Activated CD4-positive, alpha-beta T cell treated with anti-CD3 and anti-CD28 coated beads for 36 hours (primary cell): ENCODE results near the gene ZBP1. TPM values are rescaled to one million over a fixed set of nuclear protein-coding genes. Genes with fewer than 3 reads are reported as not detected.

Experiments used
- ATAC-seq: fragments of 200-7000 bp; cut with Tn5 transposase; one replicate; pipeline ENCODE4 v1.10.0; 2021; ENCODE audit warnings: mild to moderate bottlenecking, moderate library complexity
- CTCF ChIA-PET: fragments of 350-600 bp; sonication (Branson Sonifier 250); formaldehyde crosslinking; loops from one replicate; lab custom pipeline; 2021; ENCODE audit warnings: antibody characterized with exemption; lab: Charles Lee
- POLR2A ChIA-PET: fragments of 350-600 bp; sonication (Branson Sonifier 250); formaldehyde crosslinking; loops from one replicate; lab custom pipeline; 2021; ENCODE audit warnings: antibody characterized with exemption, inconsistent platforms; lab: Charles Lee
- DNase-seq: peaks from one replicate; pipeline ENCODE4 v3.0.0-alpha.2; 2020
- H3K27ac Mint-ChIP-seq: one replicate; pipeline ENCODE4 v1.8.0; 2021; ENCODE audit warnings: mixed read lengths
- H3K27me3 Mint-ChIP-seq: one replicate; pipeline ENCODE4 v1.8.0; 2021; ENCODE audit warnings: mixed read lengths
- H3K36me3 Mint-ChIP-seq: one replicate; pipeline ENCODE4 v1.8.0; 2021; ENCODE audit warnings: low read depth, mixed read lengths
- H3K4me1 Mint-ChIP-seq: one replicate; pipeline ENCODE4 v1.8.0; 2021; ENCODE audit warnings: mixed read lengths
- H3K4me3 Mint-ChIP-seq: one replicate; pipeline ENCODE4 v1.8.0; 2021; ENCODE audit warnings: mild to moderate bottlenecking, moderate library complexity, mixed read lengths
- H3K9me3 Mint-ChIP-seq: one replicate; pipeline ENCODE4 v1.8.0; 2021; ENCODE audit warnings: low read depth, mixed read lengths
- intact Hi-C, 2 experiments: fragments of 100-400 bp; cut with DNase I in 1 of 2; cut with micrococcal nuclease in 1 of 2; formaldehyde crosslinking; loops; one replicate each; pipeline versions ENCODE4 v1.14.2 to v1.15.1; 2022 to 2024; cut with DNase I, micrococcal nuclease
- total RNA-seq, 2 experiments: library from RNA; stranded (reverse); gene quantifications; one replicate each; pipeline ENCODE4 v1.2.3, GENCODE V29; 2021

The ZBP1 gene
- total RNA-seq, 2 experiments from 2014 or later, result 0.30 to 1.4 TPM

DNA sequence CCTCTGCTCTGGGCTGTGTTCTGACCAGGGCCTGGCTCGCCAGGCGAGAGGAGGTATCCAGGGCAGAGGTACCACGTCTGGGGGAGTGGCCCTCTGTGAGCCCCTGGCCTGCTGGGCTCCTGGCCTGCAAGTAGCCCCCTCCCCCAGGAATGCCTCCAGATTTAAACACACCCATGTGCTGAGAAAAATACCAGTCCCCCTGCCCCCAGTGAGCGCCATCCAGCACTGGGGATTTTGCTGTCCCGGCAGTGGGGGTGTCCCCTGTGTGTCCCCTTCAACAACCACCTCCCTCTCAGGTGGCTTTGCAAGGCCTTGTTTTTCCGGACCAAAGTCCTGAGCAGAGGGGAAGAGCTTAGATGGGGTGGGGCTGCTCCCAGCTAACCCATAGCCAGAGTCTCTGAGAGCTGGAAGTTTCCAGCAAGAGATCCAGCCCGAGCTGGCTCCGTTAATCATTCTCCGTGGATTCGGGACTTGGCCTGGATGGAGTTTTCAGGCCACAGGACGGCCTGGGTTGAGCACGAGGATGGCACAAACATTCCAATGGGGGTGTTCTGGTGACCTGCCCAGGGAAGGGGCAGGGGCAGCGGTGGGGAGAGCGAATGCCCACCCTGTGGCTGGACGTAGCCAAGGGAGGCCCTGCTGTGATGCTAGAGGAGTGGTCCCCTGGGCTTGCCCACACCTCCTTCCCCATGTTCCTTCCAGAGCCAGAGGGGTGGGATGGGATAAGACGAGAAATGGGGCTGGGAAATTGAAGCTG is 30.3 kb downstream of the ZBP1 start:
- CTCF ChIA-PET, result no interaction called here
- no peak for DNase-seq
- no peaks in the 10 kb centered on the region for H3K4me1 Mint-ChIP-seq
- ATAC-seq, result no peak
- H3K36me3 Mint-ChIP-seq, result no peaks in the 10 kb centered on the region
- intact Hi-C loops, result no loop called here
- peaks cover 7% of the 10 kb centered on the region for H3K27me3 Mint-ChIP-seq
- H3K27ac Mint-ChIP-seq, result no peak overlapping the region
- H3K4me3 Mint-ChIP-seq, result no peak overlapping the region
- POLR2A ChIA-PET, result no interaction called here
- H3K9me3 Mint-ChIP-seq, result peaks cover 3% of the 10 kb centered on the region

DNA sequence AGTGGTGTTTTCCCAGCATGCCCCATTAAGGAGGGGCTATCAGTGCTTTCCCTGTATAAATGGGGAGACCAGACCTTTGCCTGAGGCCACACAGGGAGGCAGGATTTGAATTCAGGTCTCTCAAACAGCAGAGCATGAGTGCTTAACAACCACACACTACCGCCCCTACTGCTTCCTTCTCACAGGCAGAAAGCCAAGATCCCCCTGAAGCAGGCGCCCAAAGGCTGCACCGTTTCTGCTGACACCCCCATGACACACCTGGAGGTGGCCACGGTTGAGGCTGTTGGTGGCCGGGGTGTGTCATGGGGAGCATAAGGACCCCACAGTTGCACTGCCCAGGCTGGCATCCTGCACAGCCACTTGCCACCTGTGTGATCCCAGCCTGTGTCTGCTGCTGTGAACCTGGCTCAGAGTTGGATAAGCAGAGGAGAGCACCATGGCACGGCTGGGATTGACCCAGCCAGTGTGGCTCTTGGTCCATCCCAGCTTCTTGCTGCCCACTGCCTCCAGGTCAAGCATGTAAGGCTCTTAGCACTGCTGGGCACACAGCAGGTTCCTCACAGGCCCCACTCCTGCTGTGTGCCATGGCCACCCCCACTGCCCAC is 31.0 kb downstream of the ZBP1 start:
- POLR2A ChIA-PET, result no interaction called here
- Mint-ChIP-seq H3K36me3 (no peaks in the 10 kb centered on the region), H3K4me1 (no peaks in the 10 kb centered on the region), H3K9me3 (peaks cover 3% of the 10 kb centered on the region), H3K27me3 (peaks cover 13% of the 10 kb centered on the region), H3K4me3 (no peak overlapping the region), H3K27ac (no peak overlapping the region)
- DNase-seq, result no peak
- CTCF ChIA-PET, result no interaction called here
- intact Hi-C loops, result no loop called here
- ATAC-seq, result no peak

DNA sequence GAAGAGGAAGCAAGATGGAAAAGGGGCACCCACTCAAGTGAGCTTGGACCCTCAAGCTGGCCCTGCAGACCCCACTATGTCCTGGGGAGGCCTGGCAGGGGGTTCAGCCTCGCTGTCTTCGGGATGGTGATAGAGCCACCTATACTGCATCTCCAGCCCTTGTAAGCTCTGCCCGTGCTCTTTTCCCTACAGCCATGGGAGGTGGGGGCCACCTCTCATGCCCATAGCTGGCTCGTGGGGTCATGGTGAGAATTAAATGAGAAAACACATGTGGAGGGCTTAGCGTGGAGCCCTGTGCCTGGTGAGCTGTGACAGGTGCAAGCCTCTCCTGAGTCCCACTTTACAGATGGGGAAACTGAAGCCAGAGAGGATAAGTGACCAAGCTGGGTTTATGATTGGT is 31.6 kb downstream of the ZBP1 start:
- no peak overlapping the region for H3K27ac Mint-ChIP-seq

DNA sequence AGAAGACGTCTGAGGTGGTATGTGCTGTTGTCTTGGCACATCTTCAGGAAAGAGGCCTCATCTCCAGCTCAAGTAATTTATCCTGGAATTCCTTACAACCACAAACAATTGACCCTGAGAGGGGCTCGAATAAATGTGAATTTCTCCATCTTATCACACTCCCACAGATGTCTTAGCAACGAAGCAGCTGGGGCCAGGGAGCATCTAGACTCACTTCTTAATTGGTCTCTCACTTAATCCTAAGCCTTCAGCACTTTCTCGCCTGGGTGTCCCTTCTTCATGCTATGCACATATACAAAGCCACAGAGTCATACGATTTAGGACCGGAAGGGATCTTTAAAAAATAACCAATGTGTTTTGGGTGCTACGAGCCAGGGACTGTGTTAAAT is 32.2 kb downstream of the ZBP1 start:
- peaks cover 21% of the 10 kb centered on the region for H3K27me3 Mint-ChIP-seq
- no peaks in the 10 kb centered on the region for H3K4me1 Mint-ChIP-seq
- ChIA-PET CTCF (interaction anchor here (0.6 to 0.7 kb wide), 2 partner anchors 15 to 21 kb away, joined by 3 read pairs; no protein-coding TSS in a partner anchor), POLR2A (no interaction called here)
- DNase-seq (no peak), ATAC-seq (no peak)
- H3K9me3 Mint-ChIP-seq, result peaks cover 3% of the 10 kb centered on the region
- H3K27ac Mint-ChIP-seq, result no peak overlapping the region
- no peaks in the 10 kb centered on the region for H3K36me3 Mint-ChIP-seq
- no peak overlapping the region for H3K4me3 Mint-ChIP-seq
- intact Hi-C loops, result no loop called here

More for the DNA sequence above, 31.6 kb downstream of the ZBP1 start:
- intact Hi-C loops, result no loop called here
- no peak for DNase-seq
- Mint-ChIP-seq H3K27me3 (peaks cover 18% of the 10 kb centered on the region), H3K4me1 (no peaks in the 10 kb centered on the region), H3K9me3 (peaks cover 3% of the 10 kb centered on the region), H3K36me3 (no peaks in the 10 kb centered on the region), H3K4me3 (no peak overlapping the region)
- no peak for ATAC-seq
- ChIA-PET CTCF (no interaction called here), POLR2A (no interaction called here)

GRCh38 chr20:57587278-57587988 is 32.8 kb downstream of the ZBP1 start:
- H3K9me3 Mint-ChIP-seq, result peaks cover 3% of the 10 kb centered on the region
- ChIA-PET POLR2A (no interaction called here), CTCF (interaction anchor here (0.6 to 0.7 kb wide), 2 partner anchors 15 to 20 kb away, joined by 3 read pairs; no protein-coding TSS in a partner anchor)
- H3K4me1 Mint-ChIP-seq, result no peaks in the 10 kb centered on the region
- DNase-seq (no peak), ATAC-seq (no peak)
- H3K27ac Mint-ChIP-seq, result no peak overlapping the region
- intact Hi-C loops, result no loop called here
- no peak overlapping the region for H3K4me3 Mint-ChIP-seq
- H3K36me3 Mint-ChIP-seq, result no peaks in the 10 kb centered on the region
- peaks cover 23% of the 10 kb centered on the region for H3K27me3 Mint-ChIP-seq

GRCh38 chr20:57586943-57587277 is 33.3 kb downstream of the ZBP1 start:
- H3K27ac Mint-ChIP-seq, result no peak overlapping the region
- no peaks in the 10 kb centered on the region for H3K4me1 Mint-ChIP-seq
- DNase-seq, result no peak
- intact Hi-C loops, result no loop called here
- POLR2A ChIA-PET, result no interaction called here
- CTCF ChIA-PET, result no interaction called here
- H3K9me3 Mint-ChIP-seq, result peaks cover 3% of the 10 kb centered on the region
- H3K36me3 Mint-ChIP-seq, result no peaks in the 10 kb centered on the region
- H3K4me3 Mint-ChIP-seq, result no peak overlapping the region
- no peak for ATAC-seq
- H3K27me3 Mint-ChIP-seq, result peaks cover 27% of the 10 kb centered on the region

GRCh38 chr20:57586370-57586793 is 33.8 kb downstream of the ZBP1 start:
- Mint-ChIP-seq H3K4me1 (no peaks in the 10 kb centered on the region), H3K9me3 (peaks cover 3% of the 10 kb centered on the region), H3K27ac (no peak overlapping the region), H3K27me3 (peaks cover 30% of the 10 kb centered on the region), H3K4me3 (no peak overlapping the region), H3K36me3 (no peaks in the 10 kb centered on the region)
- ATAC-seq (no peak), DNase-seq (no peak)
- CTCF ChIA-PET, result no interaction called here
- intact Hi-C loops, result no loop called here
- POLR2A ChIA-PET, result no interaction called here

- peaks cover 36% of the 10 kb centered on the region for H3K27me3 Mint-ChIP-seq
- ATAC-seq (no peak), DNase-seq (no peak)
- ChIA-PET CTCF (interaction anchor here (0.7 kb wide), 1 partner anchor 65 kb away, joined by 3 read pairs; no protein-coding TSS in a partner anchor), POLR2A (no interaction called here)
- peaks cover 3% of the 10 kb centered on the region for H3K9me3 Mint-ChIP-seq
- H3K4me1 Mint-ChIP-seq, result no peaks in the 10 kb centered on the region
- no peak overlapping the region for H3K27ac Mint-ChIP-seq
- intact Hi-C loops, result no loop called here
- no peaks in the 10 kb centered on the region for H3K36me3 Mint-ChIP-seq
- no peak overlapping the region for H3K4me3 Mint-ChIP-seq
These were observed 34.6 kb downstream of the ZBP1 start for GRCh38 chr20:57585466-57586213.

DNA sequence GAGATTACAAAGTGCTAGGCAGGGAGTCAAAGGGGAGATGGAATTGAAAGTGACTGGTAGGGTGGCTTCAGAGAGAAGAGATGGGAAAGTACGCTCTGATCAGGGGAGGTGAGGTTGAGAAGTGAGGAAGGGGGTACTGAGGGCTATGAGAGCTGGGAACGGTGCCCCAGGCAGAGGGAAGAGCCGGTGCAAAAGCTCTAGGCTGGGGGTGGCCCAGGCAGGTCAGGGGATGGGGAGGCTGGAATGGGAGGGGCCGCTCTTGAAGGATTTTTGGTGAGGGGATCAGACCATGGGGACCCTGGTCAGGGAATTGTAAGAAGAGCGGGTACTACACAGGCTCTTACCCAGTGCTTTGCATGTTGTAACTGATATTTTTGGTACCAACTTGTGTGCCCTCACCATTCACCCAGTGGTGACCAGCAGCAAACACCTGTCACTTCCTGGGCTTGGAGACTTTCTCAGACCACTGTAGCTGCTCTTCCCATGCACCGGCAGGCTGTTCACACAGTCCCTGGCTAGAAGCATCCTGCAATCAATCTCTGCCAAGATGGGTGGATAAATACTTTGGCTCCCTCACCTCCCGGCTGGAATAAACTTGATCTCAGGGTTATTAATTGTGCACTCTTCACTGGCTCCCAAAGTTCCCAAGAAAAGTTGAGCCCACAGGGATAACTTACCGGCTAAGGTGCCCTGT is 35.3 kb downstream of the ZBP1 start:
- POLR2A ChIA-PET, result no interaction called here
- intact Hi-C loops, result no loop called here
- H3K4me3 Mint-ChIP-seq, result no peak overlapping the region
- H3K9me3 Mint-ChIP-seq, result peaks cover 3% of the 10 kb centered on the region
- DNase-seq (no peak), ATAC-seq (no peak)
- H3K36me3 Mint-ChIP-seq, result no peaks in the 10 kb centered on the region
- CTCF ChIA-PET, result interaction anchor here (0.7 to 1.9 kb wide), 2 partner anchors 10 to 64 kb away, joined by 3 to 14 read pairs; no protein-coding TSS in a partner anchor
- H3K27ac Mint-ChIP-seq, result no peak overlapping the region
- no peaks in the 10 kb centered on the region for H3K4me1 Mint-ChIP-seq
- H3K27me3 Mint-ChIP-seq, result peaks cover 43% of the 10 kb centered on the region

DNA sequence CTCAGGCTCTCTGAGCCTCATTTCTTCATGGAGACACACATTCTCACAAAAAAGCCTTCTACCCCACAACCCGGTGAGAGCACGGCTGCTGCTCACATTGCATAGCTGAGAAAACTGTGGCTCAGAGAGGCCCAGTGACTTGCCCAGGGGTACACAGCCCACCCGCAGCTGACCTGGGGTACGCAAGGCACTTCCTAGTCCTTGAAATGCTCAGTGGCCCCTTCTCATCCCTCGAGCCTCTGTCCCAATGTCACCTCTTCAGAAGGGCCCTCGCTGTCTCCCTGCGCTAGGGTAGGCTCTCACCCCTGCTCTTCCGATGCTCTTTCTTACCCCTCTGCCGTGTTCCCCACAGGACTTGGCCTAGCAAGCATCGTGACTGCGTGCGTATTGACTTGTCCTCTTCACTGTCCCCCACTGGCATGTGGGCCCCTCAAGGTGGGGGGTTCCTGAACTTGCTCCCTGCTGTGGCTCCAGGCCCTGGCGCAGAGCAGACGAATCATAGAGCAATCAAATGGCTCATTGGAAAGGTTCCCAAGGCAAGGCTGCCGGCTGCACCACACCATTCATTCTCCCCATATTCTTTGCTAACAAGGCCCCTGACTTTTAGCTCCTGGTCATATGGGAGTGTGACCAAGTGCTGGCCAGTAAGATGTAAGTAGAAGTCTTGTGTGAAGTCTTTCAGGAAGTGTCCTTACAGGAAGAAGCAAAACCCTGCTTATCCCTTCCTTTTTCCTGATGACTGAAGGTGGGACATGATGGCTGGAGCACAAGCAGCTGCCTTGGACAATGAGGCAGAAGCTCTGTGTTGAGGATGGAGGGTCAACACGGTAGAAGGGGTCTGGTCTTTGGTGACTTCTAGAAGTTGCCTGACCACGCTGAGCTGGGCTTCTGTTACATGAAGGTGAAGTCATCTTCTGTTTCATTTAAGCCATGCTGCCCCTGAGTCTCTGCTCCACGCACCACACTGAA is 36.7 kb downstream of the ZBP1 start:
- no peak overlapping the region for H3K4me3 Mint-ChIP-seq
- ChIA-PET CTCF (interaction anchor here (0.6 to 1.9 kb wide), 4 partner anchors 12 to 96 kb away, joined by 3 to 14 read pairs (median 3); no protein-coding TSS in a partner anchor), POLR2A (no interaction called here)
- H3K4me1 Mint-ChIP-seq, result no peaks in the 10 kb centered on the region
- H3K27ac Mint-ChIP-seq, result no peak overlapping the region
- H3K9me3 Mint-ChIP-seq, result peaks cover 3% of the 10 kb centered on the region
- H3K27me3 Mint-ChIP-seq, result peaks cover 49% of the 10 kb centered on the region
- intact Hi-C loops, result no loop called here
- ATAC-seq (no peak), DNase-seq (no peak)
- H3K36me3 Mint-ChIP-seq, result no peaks in the 10 kb centered on the region
